H1 (cell line): Measurements from ENCODE around the gene PPP1R13B. TPM values are rescaled to one million over a fixed set of nuclear protein-coding genes. Genes with fewer than 3 reads are reported as not detected.

ENCODE experiments used
- CHD7 ChIP-seq: fragments of 300-600 bp; sonication (generic); IDR thresholded peaks from 2 replicates; pipeline ENCODE4 v1.7.1; 2012; ENCODE audit warnings: low read length, moderate library complexity, mild to moderate bottlenecking, inconsistent platforms; ENCODE audit not compliant: insufficient replicate concordance
- CTCF ChIP-seq, 3 experiments: IDR thresholded peaks; 1 replicate in 2 of 3; 2 replicates in 1 of 3; pipeline versions ENCODE4 v1.5.1 to v1.6.1; 2011; ENCODE audit warnings: low read length in 3 of 3, mild to moderate bottlenecking in 3 of 3, inconsistent platforms in 2 of 3, low read depth in 1 of 3, moderate library complexity in 1 of 3; ENCODE audit not compliant: insufficient read depth in 1 of 3; ENCODE audit errors: control extremely low read depth in 1 of 3
- HDAC6 ChIP-seq: IDR thresholded peaks from one replicate; pipeline ENCODE4 v1.7.1; 2012; ENCODE audit warnings: low read depth, mild to moderate bottlenecking, inconsistent platforms, low read length, moderate library complexity
- KDM4A ChIP-seq: IDR thresholded peaks from one replicate; pipeline ENCODE4 v1.7.1; 2012; ENCODE audit warnings: low read depth, mild to moderate bottlenecking, moderate library complexity, low read length, inconsistent platforms; ENCODE audit not compliant: severe bottlenecking
- NANOG ChIP-seq: IDR thresholded peaks from 2 replicates; pipeline ENCODE4 v1.6.1; 2011; ENCODE audit warnings: low read length, low read depth, mild to moderate bottlenecking, inconsistent platforms; ENCODE audit not compliant: insufficient read depth, poor library complexity, severe bottlenecking
- POU5F1 ChIP-seq: IDR thresholded peaks from 2 replicates; pipeline ENCODE4 v1.6.1; 2011; ENCODE audit warnings: low read depth, mild to moderate bottlenecking, low read length, moderate library complexity
- RXRA ChIP-seq: IDR thresholded peaks from 2 replicates; pipeline ENCODE4 v1.6.1; 2011; ENCODE audit warnings: low read depth, mild to moderate bottlenecking, low read length, moderate library complexity; ENCODE audit not compliant: insufficient read depth
- SUZ12 ChIP-seq: fragments of 200-600 bp; sonication (generic); IDR thresholded peaks from 2 replicates; pipeline ENCODE4 v1.6.1; 2012; ENCODE audit warnings: mild to moderate bottlenecking, inconsistent platforms, low read length, moderate library complexity, mixed read lengths
- YY1 ChIP-seq: IDR thresholded peaks from 2 replicates; pipeline ENCODE4 v1.6.1; 2011; ENCODE audit warnings: low read depth, mild to moderate bottlenecking, low read length
- polyA plus RNA-seq, 7 experiments: library from polyadenylated mRNA; depleted of rRNA in 3 of 7; stranded (reverse) in 5 of 7; unstranded in 2 of 7; fragments of >200 nt in 5 of 7; fragments of 200-250 nt in 2 of 7; gene quantifications; 1 replicate in 5 of 7; 2 replicates in 1 of 7; 4 replicates in 1 of 7; pipeline versions ENCODE4 v1.2.1 to v1.2.3, GENCODE V29; 2011 to 2013; ENCODE audit warnings: missing spikeins in 2 of 7, mixed read lengths in 2 of 7
- total RNA-seq: library from RNA; stranded (reverse); fragmentation: NEBNext Ultra II Directional; extraction: Animal tissue kit (Norgen Biotek cat#: 25700); gene quantifications from 2 replicates; pipeline ENCODE4 v1.2.1, GENCODE V29; 2021

The PPP1R13B gene
- total and polyA plus RNA-seq, 2 of the 8 experiments (the other 6 are each of a cell fraction or from before 2014, with no cell fraction given): 2.6 to 8.9 TPM

- TF ChIP-seq CHD7 (no peak), SUZ12 (no peak), NANOG (no peak), POU5F1 (no peak), CTCF (IDR thresholded peaks at IDR 0.05; ENCODE audit: control extremely low read depth in 1 of 3, insufficient read depth in 1 of 3, low read depth in 1 of 3, low read length in 3 of 3) (no peak), RXRA (no peak), YY1 (no peak), KDM4A (no peak), HDAC6 (no peak)
These were observed 15.0 kb upstream of the PPP1R13B start (continued) for GRCh38 chr14:103862393-103862782.
